HCT116 (cell line): ENCODE measurements around the gene MADD. TPM values are rescaled to one million over a fixed set of nuclear protein-coding genes. Genes with fewer than 3 reads are reported as not detected.
A peak's percentile ranks its signal among the peaks of the same experiment; 100 is the strongest.

ENCODE experiments used
- ATAC-seq: fragments of 200-7000 bp; cut with Tn5 transposase; 2 replicates; pipeline ENCODE4 v1.9.1; 2020; ENCODE audit warnings: mild to moderate bottlenecking, moderate library complexity
- BruUV-seq: library from RNA; stranded (reverse); fragments of 400-500 nt; replicated peaks from 2 replicates; lab custom pipeline; 2021; lab: Mats Ljungman, UMichigan
- CTCF ChIA-PET: fragments of 300-600 bp; sonication (Branson Sonifier 250); formaldehyde crosslinking; loops from one replicate; lab custom pipeline; 2021; ENCODE audit warnings: antibody characterized with exemption; lab: Charles Lee
- POLR2A ChIA-PET: fragments of 300-600, 350-600 bp; sonication (Branson Sonifier 250); formaldehyde crosslinking; loops from one replicate; lab custom pipeline; 2021; ENCODE audit warnings: antibody characterized with exemption; lab: Charles Lee
- RAD21 ChIA-PET, 2 experiments: fragments of 300-600 bp; sonication (Branson Sonifier 250); formaldehyde crosslinking; loops; one replicate each; lab custom pipeline; 2023; ENCODE audit warnings: low total read pairs in 2 of 2; ENCODE audit not compliant: uncharacterized antibody in 2 of 2, unreplicated experiment in 2 of 2, low non-redundant PET in 1 of 2; lab: Charles Lee
- DNase-seq: peaks from one replicate; pipeline ENCODE4 v3.0.0-alpha.2; 2010; ENCODE audit warnings: low read depth, low spot score
- H2AFZ ChIP-seq: fragments of 200-600 bp; shearing (Covaris generic), sonication (generic); 2 replicates; pipeline ENCODE4 v1.6.1; 2017; ENCODE audit warnings: low read depth, mixed run types, mixed read lengths, antibody characterized with exemption, low read length; ENCODE audit not compliant: poor library complexity, severe bottlenecking
- H3K27ac ChIP-seq: 2 replicates; pipeline ENCODE4 v1.5.1; 2012; ENCODE audit warnings: low read depth, low read length
- H3K27me3 ChIP-seq: fragments of 200-600 bp; sonication (generic); 2 replicates; pipeline ENCODE4 v1.6.1; 2016; ENCODE audit warnings: mixed run types, low read length, mixed read lengths; ENCODE audit not compliant: insufficient read depth
- H3K36me3 ChIP-seq, 2 experiments: fragments of 200-500 bp in 1 of 2; fragments of 200-600 bp in 1 of 2; sonication (Bioruptor generic) in 1 of 2; sonication (generic) in 1 of 2; 2 replicates each; pipeline versions ENCODE4 v1.5.1 to v1.6.1; 2014 to 2016; ENCODE audit warnings: low read length in 2 of 2, inconsistent platforms in 1 of 2, mixed read lengths in 1 of 2, mixed run types in 1 of 2; ENCODE audit not compliant: insufficient read depth in 2 of 2, control insufficient read depth in 1 of 2
- H3K4me1 ChIP-seq, 2 experiments: fragments of 200-600 bp in 1 of 2; sonication (generic) in 1 of 2; 2 replicates each; pipeline versions ENCODE4 v1.5.1 to v1.6.1; 2012 to 2017; ENCODE audit warnings: low read length in 2 of 2, inconsistent platforms in 1 of 2, mild to moderate bottlenecking in 1 of 2, mixed read lengths in 1 of 2, mixed run types in 1 of 2, moderate library complexity in 1 of 2; ENCODE audit not compliant: insufficient read depth in 2 of 2, control insufficient read depth in 1 of 2
- H3K4me2 ChIP-seq: fragments of 200-600 bp; sonication (generic); 2 replicates; pipeline ENCODE4 v1.6.1; 2017; ENCODE audit warnings: mixed run types, low read length, mixed read lengths
- H3K4me3 ChIP-seq, 2 experiments: fragments of 200-600 bp in 1 of 2; sonication (generic) in 1 of 2; replicated peaks in 1 of 2; 2 replicates each; pipeline ENCODE4 v1.5.1; 2011 to 2016; ENCODE audit warnings: low read length in 2 of 2, control low read depth in 1 of 2, low read depth in 1 of 2, mild to moderate bottlenecking in 1 of 2, mixed read lengths in 1 of 2, mixed run types in 1 of 2
- H3K79me2 ChIP-seq: fragments of 200-600 bp; sonication (generic); 2 replicates; pipeline ENCODE4 v1.6.1; 2017; ENCODE audit warnings: mild to moderate bottlenecking, mixed run types, low read length, moderate library complexity, mixed read lengths; ENCODE audit not compliant: insufficient read depth
- H3K9ac ChIP-seq: fragments of 200-600 bp; sonication (generic); 2 replicates; pipeline ENCODE4 v1.6.1; 2016; ENCODE audit warnings: low read length, mixed read lengths
- H3K9me2 ChIP-seq: fragments of 200-600 bp; sonication (generic), shearing (Covaris generic); 2 replicates; pipeline ENCODE4 v1.6.1; 2017; ENCODE audit warnings: mixed run types, mild to moderate bottlenecking, moderate library complexity; ENCODE audit not compliant: insufficient read depth
- H3K9me3 ChIP-seq, 2 experiments: fragments of 200-500 bp in 1 of 2; fragments of 200-600 bp in 1 of 2; sonication (Bioruptor generic) in 1 of 2; sonication (generic) in 1 of 2; 2 replicates each; pipeline ENCODE4 v1.6.1; 2014 to 2017; ENCODE audit warnings: low read length in 2 of 2, mixed read lengths in 2 of 2, inconsistent platforms in 1 of 2, low read depth in 1 of 2, mild to moderate bottlenecking in 1 of 2, mixed run types in 1 of 2, moderate library complexity in 1 of 2; ENCODE audit not compliant: control insufficient read depth in 1 of 2, insufficient read depth in 1 of 2
- H4K20me1 ChIP-seq: fragments of 200-600 bp; sonication (generic), shearing (Covaris generic); 2 replicates; pipeline ENCODE4 v1.6.1; 2017; ENCODE audit warnings: mixed run types, mild to moderate bottlenecking, moderate library complexity; ENCODE audit not compliant: insufficient read depth
- RAD21 ChIP-seq: IDR thresholded peaks from 2 replicates; pipeline ENCODE4 v1.6.1; 2012; ENCODE audit warnings: low read depth, mild to moderate bottlenecking
- REST ChIP-seq: IDR thresholded peaks from 2 replicates; pipeline ENCODE4 v1.6.1; 2012; ENCODE audit warnings: low read depth
- SP1 ChIP-seq: IDR thresholded peaks from 2 replicates; pipeline ENCODE4 v1.6.1; 2012; ENCODE audit warnings: low read depth
- SRF ChIP-seq: IDR thresholded peaks from 2 replicates; pipeline ENCODE4 v1.6.1; 2012; ENCODE audit warnings: low read depth
- YY1 ChIP-seq: IDR thresholded peaks from 2 replicates; pipeline ENCODE4 v1.6.1; 2011; ENCODE audit warnings: low read length, low read depth, moderate library complexity, mild to moderate bottlenecking; ENCODE audit not compliant: insufficient replicate concordance; ENCODE audit errors: extremely low read depth
- intact Hi-C: fragments of 100-400 bp; cut with micrococcal nuclease; formaldehyde crosslinking; loops from 2 replicates; pipeline ENCODE4 v1.10.0; 2022
- total RNA-seq: library from RNA; stranded (reverse); gene quantifications from one replicate; pipeline ENCODE4 v1.2.1, GENCODE V29; 2021; ENCODE audit not compliant: unreplicated experiment
- TF ChIP-seq, protein P1 (sequence below), 3 experiments: fragments of 200-600 bp in 1 of 3; sonication (generic) in 1 of 3; IDR thresholded peaks in 2 of 3; conservative IDR thresholded peaks in 1 of 3; 2 replicates each; pipeline ENCODE4 v1.5.1; 2012 to 2017; ENCODE audit warnings: low read depth in 2 of 3, low read length in 2 of 3, antibody characterized with exemption in 1 of 3, borderline replicate concordance in 1 of 3, control low read depth in 1 of 3, mild to moderate bottlenecking in 1 of 3, mixed read lengths in 1 of 3, mixed run types in 1 of 3, moderate library complexity in 1 of 3; ENCODE audit not compliant: insufficient read depth in 1 of 3

Gene MADD
- total RNA-seq, 1 experiment from 2014 or later = 37.1 TPM

DNA sequence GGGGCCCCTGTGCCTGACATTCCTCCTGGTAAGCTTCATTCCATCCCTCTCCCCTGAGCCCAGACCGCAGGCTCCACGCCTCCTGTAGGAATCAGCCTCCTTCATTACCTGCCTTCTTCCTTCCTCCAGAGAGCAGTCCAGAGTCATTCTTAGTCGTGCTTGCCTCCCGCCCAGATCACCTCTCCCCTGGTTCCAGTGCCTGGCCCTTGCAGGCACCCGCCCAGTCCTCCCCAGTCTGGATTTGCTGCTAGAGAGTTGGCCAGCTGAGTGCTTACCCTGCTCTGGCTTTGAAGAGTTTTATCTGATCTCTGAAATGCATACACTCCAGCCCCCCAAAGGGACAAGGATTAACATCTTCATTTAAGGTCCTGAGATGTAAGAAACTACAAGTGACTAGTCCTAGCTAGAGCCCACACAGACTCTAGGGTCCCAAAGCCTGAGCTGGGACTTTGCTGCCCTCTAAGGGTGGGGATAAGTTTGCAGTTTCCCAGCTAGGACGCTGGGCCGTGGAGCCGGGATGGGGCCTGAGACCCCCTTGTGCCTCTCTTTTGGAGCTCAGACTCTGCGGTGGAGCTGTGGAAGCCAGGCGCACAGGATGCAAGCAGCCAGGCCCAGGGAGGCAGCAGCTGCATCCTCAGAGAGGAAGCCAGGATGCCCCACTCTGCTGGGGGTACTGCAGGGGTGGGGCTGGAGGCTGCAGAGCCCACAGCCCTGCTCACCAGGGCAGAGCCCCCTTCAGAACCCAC, 10.5 kb upstream of the MADD start:
- Histone ChIP-seq H3K27me3 (no peaks in the 10 kb centered on the region), H3K9ac (no peak overlapping the region), H3K27ac (no peak overlapping the region)
- no peak for TF ChIP-seq SP1
- TF ChIP-seq SRF = no peak
- peak; percentile 69 for TF ChIP-seq RAD21
- TF ChIP-seq YY1 = no peak
- TF ChIP-seq, protein P1, sequence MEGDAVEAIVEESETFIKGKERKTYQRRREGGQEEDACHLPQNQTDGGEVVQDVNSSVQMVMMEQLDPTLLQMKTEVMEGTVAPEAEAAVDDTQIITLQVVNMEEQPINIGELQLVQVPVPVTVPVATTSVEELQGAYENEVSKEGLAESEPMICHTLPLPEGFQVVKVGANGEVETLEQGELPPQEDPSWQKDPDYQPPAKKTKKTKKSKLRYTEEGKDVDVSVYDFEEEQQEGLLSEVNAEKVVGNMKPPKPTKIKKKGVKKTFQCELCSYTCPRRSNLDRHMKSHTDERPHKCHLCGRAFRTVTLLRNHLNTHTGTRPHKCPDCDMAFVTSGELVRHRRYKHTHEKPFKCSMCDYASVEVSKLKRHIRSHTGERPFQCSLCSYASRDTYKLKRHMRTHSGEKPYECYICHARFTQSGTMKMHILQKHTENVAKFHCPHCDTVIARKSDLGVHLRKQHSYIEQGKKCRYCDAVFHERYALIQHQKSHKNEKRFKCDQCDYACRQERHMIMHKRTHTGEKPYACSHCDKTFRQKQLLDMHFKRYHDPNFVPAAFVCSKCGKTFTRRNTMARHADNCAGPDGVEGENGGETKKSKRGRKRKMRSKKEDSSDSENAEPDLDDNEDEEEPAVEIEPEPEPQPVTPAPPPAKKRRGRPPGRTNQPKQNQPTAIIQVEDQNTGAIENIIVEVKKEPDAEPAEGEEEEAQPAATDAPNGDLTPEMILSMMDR (IDR thresholded peaks at IDR 0.05 in 2 of 3, conservative IDR thresholded peaks at IDR 0.05 in 1 of 3; ENCODE audit: borderline replicate concordance in 1 of 3, insufficient read depth in 1 of 3, low read depth in 2 of 3, low read length in 2 of 3) = peak; percentile 63 to 69 (median 68)
- TF ChIP-seq REST = no peak
- TF ChIP-seq, all 23 proteins: peak for 2
- CTCF ChIA-PET = interaction anchor here (0.6 to 1.8 kb wide), 11 partner anchors 11 to 207 kb away, joined by 3 to 18 read pairs (median 4); partner anchors contain the start of genes ACP2 and PACSIN3
- POLR2A ChIA-PET = interaction anchor here (1.3 to 2.4 kb wide), 2 partner anchors 11 to 45 kb away, joined by 3 to 7 read pairs; partner anchors contain the start of gene ACP2
- Histone ChIP-seq H3K36me3 (no peaks in the 10 kb centered on the region), H2AFZ (no peak overlapping the region), H3K9me3 (no peaks in the 10 kb centered on the region), H3K4me2 (peak overlapping the region; percentile 11; the same call in 1 of the 2 replicates), H3K4me3 (no peak overlapping the region), H3K9me2 (no peaks in the 10 kb centered on the region), H3K79me2 (no peaks in the 10 kb centered on the region), H4K20me1 (no peaks in the 10 kb centered on the region), H3K4me1 (peaks cover 7 to 10% of the 10 kb centered on the region in 2 experiments)
- RAD21 ChIA-PET = no interaction called here
- ATAC-seq (peak; percentile 88), DNase-seq (no peak)
- no TSS peak for BruUV-seq
- intact Hi-C loops = loop anchor here (2.0 to 10.0 kb wide), 2 partner anchors 83 to 95 kb away; partner anchors contain the start of genes ARFGAP2 and MYBPC3
